Stimulated activated CD4-positive, alpha-beta T cell treated with anti-CD3 and anti-CD28 coated beads, Interleukin-1b, Interleukin-23, amount 100 ng/mL, for 48 hours (primary cell): ENCODE results near the gene IFNLR1.

Source experiments
- DNase-seq: peaks from one replicate; pipeline ENCODE4 v3.0.0-alpha.2; 2020

IFNLR1 gene

DNA sequence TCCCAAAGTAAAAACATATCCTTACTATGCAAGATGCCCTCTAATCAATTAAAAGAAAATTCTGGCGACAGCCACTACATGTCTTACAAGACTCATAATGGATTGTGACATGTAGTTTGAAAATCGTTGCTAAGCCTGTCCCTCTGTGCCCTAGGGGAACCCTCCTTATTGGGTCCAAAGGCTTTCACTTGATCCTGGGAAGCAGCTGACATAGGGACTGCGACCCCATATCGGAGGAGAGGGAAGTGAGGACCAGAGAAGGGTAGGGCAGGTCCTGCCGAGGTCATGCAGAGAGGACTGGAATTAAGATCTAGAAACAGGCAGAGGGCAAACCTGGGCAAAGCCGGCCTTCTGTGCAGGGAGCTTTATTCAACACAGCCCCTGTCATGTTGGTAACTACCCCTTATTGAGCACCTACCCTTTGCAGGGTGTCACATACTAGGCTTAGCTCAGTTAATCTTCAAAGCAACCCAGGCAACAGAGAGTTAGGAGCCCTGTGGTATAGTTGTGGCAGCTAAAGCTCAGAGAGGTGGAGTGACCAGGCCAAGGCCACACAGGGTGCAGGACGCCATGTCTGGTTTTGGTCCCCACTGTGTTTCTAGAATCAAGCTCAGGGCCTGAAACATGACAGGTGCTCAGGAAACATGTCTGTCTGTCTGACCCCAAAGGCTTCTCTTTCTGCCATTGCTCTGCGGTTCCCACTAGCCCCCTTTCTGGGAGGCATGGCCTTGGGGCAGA, 18.4 kb upstream of the IFNLR1 start:
- DNase-seq: no peak

- DNase-seq: no peak
Observed at GRCh38 chr1:24204116-24204515, 17.0 kb upstream of the IFNLR1 start.

GRCh38 chr1:24203404-24203803, 16.3 kb upstream of the IFNLR1 start:
- DNase-seq: peak; percentile 22

GRCh38 chr1:24202987-24203386, 15.9 kb upstream of the IFNLR1 start:
- no peak for DNase-seq

- DNase-seq: no peak
Observed at GRCh38 chr1:24202556-24202955, 15.5 kb upstream of the IFNLR1 start.

DNA sequence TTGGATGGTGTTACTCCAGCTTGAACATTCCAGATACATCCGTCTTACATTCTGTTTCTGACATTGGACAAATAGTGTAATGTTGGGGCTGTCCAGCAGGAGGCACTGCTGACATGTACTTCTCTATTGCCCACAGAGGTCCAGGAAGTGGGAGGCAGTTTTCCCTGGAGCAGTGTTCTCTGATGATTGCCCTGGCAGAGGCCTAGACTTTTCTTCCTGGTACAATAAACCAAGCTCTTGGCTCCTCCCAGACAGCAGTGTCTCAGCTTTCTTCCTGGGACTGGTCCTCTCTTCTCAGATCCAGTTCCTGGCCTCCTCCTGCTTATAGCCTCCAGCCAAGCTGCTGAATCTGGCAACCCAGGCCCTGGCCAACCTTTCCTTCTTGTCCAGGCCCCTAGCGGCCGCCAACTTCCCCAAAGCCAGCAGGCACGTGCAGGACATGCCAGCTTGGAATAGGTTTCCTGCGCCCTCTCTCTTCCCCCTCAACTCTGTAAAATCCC, 14.9 kb upstream of the IFNLR1 start:
- DNase-seq: peak; percentile 38

DNA sequence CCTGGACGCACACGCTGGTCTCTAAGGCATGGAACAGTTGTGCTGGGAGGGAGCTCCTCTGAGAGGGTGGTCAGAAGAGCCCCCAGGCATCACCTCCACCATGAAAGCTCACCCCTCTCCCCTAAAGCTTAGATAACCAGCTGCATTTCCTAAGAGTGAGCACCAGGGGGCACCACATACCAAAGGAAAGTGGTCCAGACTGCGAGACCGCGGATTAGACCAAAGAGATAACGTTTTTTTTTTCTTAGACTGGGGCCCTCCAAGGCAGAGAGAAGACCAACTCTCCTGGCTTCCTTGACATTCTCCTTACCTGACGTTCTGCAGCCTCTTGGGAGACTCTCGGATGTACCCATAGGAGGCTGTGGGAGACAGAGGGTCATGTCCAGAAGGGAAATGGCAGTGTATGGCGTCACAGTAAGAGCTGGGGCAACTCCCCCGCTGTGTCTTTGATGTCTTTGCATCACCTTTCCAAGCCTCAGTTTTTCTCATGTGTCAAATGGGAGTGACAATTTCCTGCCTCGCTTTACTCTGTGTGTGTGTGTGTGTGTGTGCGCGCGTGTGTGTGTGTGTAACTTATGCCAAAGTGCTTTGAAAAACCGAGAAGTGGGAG, 12.3 kb upstream of the IFNLR1 start:
- DNase-seq: peak; percentile 75

GRCh38 chr1:24198766-24199165, 11.7 kb upstream of the IFNLR1 start:
- DNase-seq: no peak

- no peak for DNase-seq
Observed at GRCh38 chr1:24195874-24196273, 8.8 kb upstream of the IFNLR1 start.

- no peak for DNase-seq
Observed at GRCh38 chr1:24195136-24195535, 8.0 kb upstream of the IFNLR1 start.

- no peak for DNase-seq
Observed at GRCh38 chr1:24193046-24193445, 6.0 kb upstream of the IFNLR1 start.

DNA sequence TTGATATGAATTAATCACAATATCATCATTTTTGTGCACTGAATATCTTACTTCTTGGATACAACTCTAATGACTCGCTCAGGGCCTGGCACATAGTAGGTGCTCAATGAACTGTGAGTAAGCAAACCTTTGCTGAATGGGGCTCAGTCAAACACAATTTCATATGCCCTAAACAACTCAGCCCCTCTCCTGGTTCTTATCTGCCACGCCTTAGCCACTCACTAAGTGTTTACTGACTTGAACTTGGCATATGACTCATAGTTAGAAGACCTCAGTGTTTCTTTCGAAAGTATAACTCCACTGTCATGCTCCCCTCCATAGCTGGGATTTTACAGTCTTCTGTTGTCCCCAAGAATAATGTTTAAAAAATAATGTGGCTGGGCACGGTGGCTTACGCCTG, 4.8 kb upstream of the IFNLR1 start:
- peak; percentile 64 for DNase-seq

DNA sequence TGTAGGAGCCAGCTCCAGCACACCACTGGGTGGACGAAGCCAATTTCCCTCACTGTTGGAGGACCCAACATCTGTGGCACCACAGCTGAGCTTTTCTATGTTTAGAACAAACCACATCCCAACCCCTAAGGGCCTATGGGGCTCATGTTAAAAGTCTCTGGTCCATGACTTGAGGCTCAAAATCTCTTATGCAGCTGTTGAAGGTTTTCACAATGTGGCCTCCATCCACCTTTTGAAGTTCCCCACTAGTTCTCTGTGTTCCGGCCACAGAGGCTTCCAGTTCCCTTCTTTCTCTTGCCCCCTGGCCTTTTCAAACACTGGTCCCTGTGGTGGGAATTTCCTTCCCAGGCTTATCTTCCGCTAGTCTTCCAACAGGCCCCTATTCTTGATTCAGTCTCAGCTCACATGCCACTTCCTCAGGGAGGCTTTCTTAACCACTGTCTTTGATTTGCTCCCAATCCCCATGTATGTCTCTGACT, 3.9 kb upstream of the IFNLR1 start:
- DNase-seq: no peak

DNA sequence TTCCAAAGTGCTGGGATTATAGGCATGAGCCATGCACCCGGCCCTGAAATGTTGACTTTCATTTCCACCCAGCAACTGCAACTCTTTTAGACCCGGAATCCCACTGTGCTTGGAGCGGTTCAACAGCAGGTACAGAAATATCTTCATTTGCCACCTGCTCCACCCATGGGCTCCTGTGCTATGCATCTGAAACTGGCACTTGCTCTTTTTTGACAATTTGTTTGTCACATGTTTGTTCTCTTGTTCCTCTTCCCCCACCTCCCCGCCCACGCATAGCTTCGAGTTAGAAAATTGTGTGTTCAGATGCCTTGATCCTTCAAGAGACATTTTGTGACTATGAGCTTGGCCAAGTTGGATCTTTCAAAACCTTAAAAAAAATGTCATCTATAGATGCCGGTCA, 2.4 kb upstream of the IFNLR1 start:
- peak; percentile 28 for DNase-seq

DNA sequence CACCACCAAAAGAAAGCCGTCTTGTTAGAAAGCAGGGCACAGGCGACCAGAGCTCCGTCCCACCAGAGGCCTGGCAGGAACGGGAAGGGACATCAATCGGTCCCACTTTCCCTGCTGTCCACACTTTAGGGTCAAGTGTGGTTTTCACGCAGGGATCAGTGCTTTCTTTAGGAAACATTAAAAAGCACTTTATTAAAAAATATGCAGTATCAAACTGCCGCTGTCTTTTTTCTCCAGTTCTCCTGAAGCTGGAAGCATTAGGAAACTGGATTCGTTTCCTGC, 437 bp downstream of the IFNLR1 start:
- no peak for DNase-seq

GRCh38 chr1:24186031-24186710, 918 bp downstream of the IFNLR1 start:
- no peak for DNase-seq

GRCh38 chr1:24185076-24185475, 2.0 kb downstream of the IFNLR1 start:
- DNase-seq: no peak

DNA sequence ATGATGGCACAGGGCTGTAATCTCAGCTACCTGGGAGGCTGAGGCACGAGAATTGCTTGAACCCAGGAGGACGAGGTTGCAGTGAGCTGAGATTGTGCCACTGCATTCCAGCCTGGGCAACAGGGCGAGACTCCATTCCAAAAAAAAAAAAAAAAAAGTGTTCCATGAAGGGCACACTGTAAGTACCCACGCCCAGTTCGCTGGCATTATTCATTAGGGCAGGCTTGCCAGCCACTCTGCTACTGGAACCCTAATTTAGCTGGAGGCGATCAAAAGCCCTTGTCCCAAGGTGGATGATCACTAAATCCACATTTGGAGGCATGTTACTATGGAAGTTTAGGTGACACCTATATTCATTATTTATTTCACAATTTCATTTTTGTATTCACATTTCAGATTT, 5.0 kb downstream of the IFNLR1 start:
- DNase-seq: no peak

- DNase-seq: no peak
Observed at GRCh38 chr1:24181619-24182018, 5.5 kb downstream of the IFNLR1 start.

GRCh38 chr1:24180676-24181075, 6.4 kb downstream of the IFNLR1 start:
- no peak for DNase-seq

DNA sequence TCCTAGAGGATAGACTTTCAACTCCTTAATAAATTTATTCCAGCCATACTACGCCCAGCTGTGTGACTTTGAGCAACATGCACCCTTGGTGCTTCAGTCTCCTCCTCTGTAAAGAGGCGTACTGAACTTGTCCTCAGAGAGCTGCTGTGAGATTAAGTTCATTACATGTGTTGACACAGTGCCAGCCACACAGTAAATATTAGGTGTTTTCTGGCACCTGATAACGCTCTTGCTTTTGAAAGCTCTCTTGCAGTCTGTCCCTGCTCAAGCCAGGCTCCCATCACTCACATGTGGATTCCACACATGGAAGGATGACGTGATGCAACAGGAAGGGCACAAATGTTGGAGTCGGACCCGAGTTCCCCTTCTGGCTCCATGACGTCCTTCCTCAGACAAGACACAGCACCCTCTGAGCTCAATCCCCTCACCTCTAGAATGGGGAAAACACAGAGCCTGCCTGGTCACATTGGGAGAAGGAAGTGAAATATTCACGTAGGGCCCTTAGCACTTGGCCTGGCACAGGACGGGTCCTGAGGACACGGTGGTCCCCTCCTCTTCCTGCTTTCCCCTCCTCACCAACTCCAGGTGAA, 7.7 kb downstream of the IFNLR1 start:
- DNase-seq: no peak

GRCh38 chr1:24178407-24178806, 8.7 kb downstream of the IFNLR1 start:
- no peak for DNase-seq

- DNase-seq: no peak
Observed at GRCh38 chr1:24177161-24177560, 9.9 kb downstream of the IFNLR1 start.
